CD14-positive monocyte (primary cell): ENCODE measurements around the gene SPATA33. TPM values are rescaled to one million over a fixed set of nuclear protein-coding genes. Genes with fewer than 3 reads are reported as not detected.

Experiments
- DNase-seq, 3 donors: peaks; one replicate each; pipeline ENCODE4 v3.0.0-alpha.2; 2011 to 2022
- H2AFZ ChIP-seq: 2 replicates; pipeline ENCODE4 v1.6.0; 2012; ENCODE audit warnings: mild to moderate bottlenecking, low read depth, low read length, inconsistent platforms; ENCODE audit not compliant: insufficient read depth, poor library complexity, severe bottlenecking
- H3K27ac ChIP-seq, 2 donors: 1 replicate in 1 of 2; 2 replicates in 1 of 2; pipeline ENCODE4 v1.5.1; 2012 to 2013; ENCODE audit warnings: low read length in 2 of 2, control low read depth in 1 of 2, inconsistent platforms in 1 of 2, low read depth in 1 of 2, mild to moderate bottlenecking in 1 of 2
- H3K27me3 ChIP-seq, 2 donors: one replicate each; pipeline versions ENCODE4 v1.6.0 to v1.6.1; 2011 to 2013; ENCODE audit warnings: low read length in 2 of 2; ENCODE audit not compliant: control insufficient read depth in 2 of 2, insufficient read depth in 2 of 2
- H3K36me3 ChIP-seq, 2 donors: replicated peaks in 1 of 2; 1 replicate in 1 of 2; 2 replicates in 1 of 2; pipeline versions ENCODE4 v1.5.1 to v1.6.1; 2012 to 2013; ENCODE audit warnings: low read length in 2 of 2, control low read depth in 1 of 2, inconsistent platforms in 1 of 2, mild to moderate bottlenecking in 1 of 2; ENCODE audit not compliant: insufficient read depth in 2 of 2, control insufficient read depth in 1 of 2
- H3K4me1 ChIP-seq, 2 donors: 1 replicate in 1 of 2; 2 replicates in 1 of 2; pipeline versions ENCODE4 v1.5.1 to v1.6.1; 2012 to 2013; ENCODE audit warnings: low read length in 2 of 2, control low read depth in 1 of 2, inconsistent platforms in 1 of 2, mild to moderate bottlenecking in 1 of 2, moderate library complexity in 1 of 2; ENCODE audit not compliant: insufficient read depth in 2 of 2, control insufficient read depth in 1 of 2
- H3K4me2 ChIP-seq: replicated peaks from 2 replicates; pipeline ENCODE3; 2012; ENCODE audit warnings: low read length, moderate library complexity, mild to moderate bottlenecking; ENCODE audit not compliant: poor library complexity, severe bottlenecking; ENCODE audit errors: extremely low read depth
- H3K4me3 ChIP-seq, 3 experiments: fragments of 200-600 bp in 1 of 3; sonication (generic) in 1 of 3; replicated peaks in 1 of 3; 1 replicate in 2 of 3; 2 replicates in 1 of 3; pipeline ENCODE4 v1.5.1; 2011 to 2013; ENCODE audit warnings: low read length in 3 of 3, mild to moderate bottlenecking in 3 of 3, control low read depth in 2 of 3, low read depth in 2 of 3, inconsistent platforms in 1 of 3, moderate library complexity in 1 of 3
- H3K79me2 ChIP-seq: 2 replicates; pipeline ENCODE4 v1.6.0; 2012; ENCODE audit warnings: mild to moderate bottlenecking, control low read depth, inconsistent platforms, low read length, moderate library complexity; ENCODE audit not compliant: insufficient read depth
- H3K9ac ChIP-seq: 2 replicates; pipeline ENCODE4 v1.6.0; 2017; ENCODE audit warnings: low read length, mild to moderate bottlenecking; ENCODE audit not compliant: insufficient read depth, poor library complexity, severe bottlenecking
- H3K9me3 ChIP-seq, 2 donors: replicated peaks in 1 of 2; 1 replicate in 1 of 2; 2 replicates in 1 of 2; pipeline versions ENCODE4 v1.5.1 to v1.6.1; 2012 to 2013; ENCODE audit warnings: low read length in 2 of 2, control low read depth in 1 of 2; ENCODE audit not compliant: control insufficient read depth in 1 of 2, insufficient read depth in 1 of 2
- H4K20me1 ChIP-seq: 2 replicates; pipeline ENCODE4 v1.6.0; 2012; ENCODE audit warnings: mild to moderate bottlenecking, low read length, control low read depth, moderate library complexity; ENCODE audit not compliant: insufficient read depth
- H3K27ac Mint-ChIP-seq, 7 donors: one replicate each; pipeline ENCODE4 v1.8.0; 2020; ENCODE audit warnings: mild to moderate bottlenecking in 7 of 7, mixed read lengths in 7 of 7, moderate library complexity in 6 of 7, inconsistent platforms in 2 of 7
- H3K27me3 Mint-ChIP-seq, 3 donors: one replicate each; pipeline ENCODE4 v1.8.0; 2021 to 2022; ENCODE audit warnings: low read depth in 3 of 3, mild to moderate bottlenecking in 3 of 3, mixed read lengths in 3 of 3, moderate library complexity in 3 of 3, inconsistent platforms in 1 of 3
- H3K36me3 Mint-ChIP-seq, 2 donors: one replicate each; pipeline ENCODE4 v1.8.0; 2020; ENCODE audit warnings: mixed read lengths in 2 of 2, inconsistent platforms in 1 of 2, mild to moderate bottlenecking in 1 of 2
- H3K4me1 Mint-ChIP-seq: one replicate; pipeline ENCODE4 v1.8.0; 2020; ENCODE audit warnings: mild to moderate bottlenecking, mixed read lengths
- H3K4me3 Mint-ChIP-seq, 2 donors: one replicate each; pipeline ENCODE4 v1.8.0; 2020; ENCODE audit warnings: mild to moderate bottlenecking in 2 of 2, mixed read lengths in 2 of 2, moderate library complexity in 1 of 2
- H3K9me3 Mint-ChIP-seq, 7 donors: one replicate each; pipeline ENCODE4 v1.8.0; 2020 to 2022; ENCODE audit warnings: mixed read lengths in 7 of 7, mild to moderate bottlenecking in 6 of 7, moderate library complexity in 6 of 7, inconsistent platforms in 2 of 7
- CTCF ChIP-seq: fragments of 200-600 bp; IDR thresholded peaks from one replicate; pipeline ENCODE4 v1.8.0; 2022; ENCODE audit warnings: antibody characterized with exemption, mild to moderate bottlenecking
- WGBS: methylation state at CpG from one replicate; pipeline ENCODE4 v1.1.5; 2013; ENCODE audit warnings: missing lambda C conversion rate; ENCODE audit not compliant: insufficient coverage; 5-methylcytosine and 5-hydroxymethylcytosine counted together
- intact Hi-C, 2 donors: fragments of 100-400 bp; cut with micrococcal nuclease; formaldehyde crosslinking; loops; one replicate each; pipeline versions ENCODE4 v1.15.0 to v1.15.1; 2023
- polyA plus RNA-seq, 3 donors: library from polyadenylated mRNA; depleted of rRNA in 1 of 3; unstranded in 2 of 3; stranded (reverse) in 1 of 3; fragments of 300-500 nt in 2 of 3; fragments of >200 nt in 1 of 3; fragmentation: Illumina TruSeq in 2 of 3; gene quantifications; 1 replicate in 2 of 3; 2 replicates in 1 of 3; pipeline ENCODE4 v1.2.3, GENCODE V29; 2012 to 2021

The SPATA33 gene
- polyA plus RNA-seq, 3 donors, result 1.4 to 3.5 (median 1.8) TPM

DNA sequence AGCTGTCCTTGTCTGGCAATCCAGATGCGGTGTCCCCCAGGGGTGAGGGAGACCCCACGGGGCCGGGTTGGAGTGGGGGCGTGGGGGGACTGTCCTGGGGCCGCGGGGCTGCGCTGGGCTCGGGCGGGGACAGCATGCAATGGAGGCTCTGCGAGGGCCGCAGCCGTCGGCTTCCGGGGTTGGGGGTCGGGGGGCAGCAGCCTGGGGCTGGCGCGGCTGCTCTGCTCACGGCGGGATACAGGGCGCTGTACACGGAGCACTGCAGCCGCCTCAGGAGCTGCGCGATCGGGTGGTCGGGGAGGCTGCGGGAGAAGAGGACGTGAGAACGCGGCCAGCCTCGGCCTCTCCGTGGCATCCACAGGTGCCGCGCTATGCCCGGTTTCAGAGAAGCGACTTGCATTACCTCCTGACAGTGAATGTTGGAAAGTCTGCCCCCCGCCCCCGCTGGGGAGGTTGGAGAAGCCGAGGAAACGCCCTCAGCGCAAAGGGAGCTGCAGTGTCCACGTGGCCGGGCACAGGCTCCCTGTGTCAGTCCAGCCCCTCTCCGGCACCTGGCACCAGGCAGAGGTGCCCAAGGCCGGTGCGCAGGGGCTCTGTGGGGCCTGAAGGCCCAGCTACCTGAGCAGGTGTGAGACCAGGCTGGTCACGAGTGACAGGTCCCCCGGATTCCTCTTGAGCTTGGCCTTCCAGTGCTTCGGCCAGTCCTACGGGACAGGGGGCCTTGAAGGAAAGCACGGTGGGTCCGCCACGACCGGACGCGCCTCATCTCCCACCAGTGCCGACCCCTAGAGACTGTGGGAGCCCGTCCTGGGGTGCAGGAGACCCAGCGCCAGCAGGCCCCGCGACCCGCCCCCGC, 53.3 kb downstream of the SPATA33 start:
- Histone ChIP-seq H3K4me1 (peaks cover 16 to 17% of the 10 kb centered on the region in 2 donors), H3K36me3 (peaks cover 9 to 18% of the 10 kb centered on the region in 2 donors), H3K4me2 (peak overlapping the region; percentile 74), H4K20me1 (no peaks in the 10 kb centered on the region), H3K9me3 (no peaks in the 10 kb centered on the region), H3K27ac (no peak overlapping the region), H3K9ac (no peak overlapping the region), H2AFZ (no peak overlapping the region), H3K79me2 (no peaks in the 10 kb centered on the region), H3K4me3 (no peak overlapping the region), H3K27me3 (peaks cover 0 to 12% of the 10 kb centered on the region in 2 donors)
- Mint-ChIP-seq H3K36me3 (peaks cover 7 to 23% of the 10 kb centered on the region in 2 donors), H3K27ac (no peak overlapping the region), H3K4me3 (no peak overlapping the region), H3K27me3 (peaks cover 10 to 20% (median 16%) of the 10 kb centered on the region in 3 donors), H3K4me1 (peaks cover 11% of the 10 kb centered on the region), H3K9me3 (peaks cover 0 to 2% (median 0%) of the 10 kb centered on the region in 7 donors)
- WGBS, result 95% methylated on average over 46 of the region's 63 CpGs
- intact Hi-C loops, result no loop called here
- TF ChIP-seq CTCF, result no peak
- no peak for DNase-seq

DNA sequence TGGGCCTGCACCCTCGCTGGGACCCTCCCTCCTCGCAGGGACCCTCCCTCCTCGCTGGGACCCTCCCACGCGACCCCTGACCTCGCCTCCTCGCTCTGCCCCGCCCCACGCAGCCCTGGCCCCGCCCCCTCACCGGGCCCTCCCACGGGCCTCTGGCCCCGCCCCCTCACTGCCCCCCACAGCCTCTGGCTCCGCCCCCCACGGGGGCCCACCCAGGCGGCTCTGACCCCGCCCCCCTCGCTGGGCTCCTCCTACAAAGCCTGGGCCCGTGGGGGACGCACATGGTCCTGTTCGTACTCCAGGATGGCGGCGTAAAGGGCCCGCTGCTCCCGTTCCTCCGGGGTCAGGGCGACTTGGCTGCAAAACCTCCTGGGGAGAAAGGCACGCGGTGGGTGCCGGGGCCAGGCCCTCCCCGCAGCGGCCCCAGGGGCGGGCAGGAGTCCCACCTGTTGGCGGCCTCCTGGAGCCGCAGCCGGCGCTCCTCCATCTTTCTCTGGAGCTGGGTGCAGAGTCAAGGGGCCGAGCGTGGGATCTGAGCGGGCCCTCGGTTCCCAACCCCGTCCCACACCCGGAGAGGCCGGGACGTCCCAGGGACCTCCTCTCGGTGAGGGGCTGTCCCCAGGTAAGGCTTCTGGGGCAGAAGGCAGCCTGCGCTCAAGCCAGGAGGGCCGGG, 54.1 kb downstream of the SPATA33 start:
- intact Hi-C loops, result no loop called here
- H3K4me2 ChIP-seq, result peak overlapping the region; percentile 74
- H3K4me1 ChIP-seq, result peaks cover 12 to 14% of the 10 kb centered on the region in 2 donors
- no peaks in the 10 kb centered on the region for H3K9me3 ChIP-seq
- Mint-ChIP-seq H3K4me1 (peaks cover 7% of the 10 kb centered on the region), H3K4me3 (peak overlapping the region; percentile 31 to 64), H3K27ac (no peak overlapping the region), H3K27me3 (peaks cover 10 to 20% (median 16%) of the 10 kb centered on the region in 3 donors), H3K36me3 (peaks cover 9 to 29% of the 10 kb centered on the region in 2 donors), H3K9me3 (peaks cover 0 to 2% (median 0%) of the 10 kb centered on the region in 7 donors)
- H3K36me3 ChIP-seq, result peaks cover 9 to 18% of the 10 kb centered on the region in 2 donors
- H3K9ac ChIP-seq, result peak overlapping the region; percentile 15
- no peaks in the 10 kb centered on the region for H4K20me1 ChIP-seq
- H3K27me3 ChIP-seq, result peaks cover 0 to 12% of the 10 kb centered on the region in 2 donors
- H3K4me3 ChIP-seq, result peak overlapping the region; percentile 1 to 63 (median 16)
- no peak for TF ChIP-seq CTCF
- DNase-seq, result no peak
- H3K27ac ChIP-seq, result no peak overlapping the region
- no peaks in the 10 kb centered on the region for H3K79me2 ChIP-seq
- peak overlapping the region; percentile 68 for H2AFZ ChIP-seq
- 3% methylated on average over 38 of the region's 48 CpGs for WGBS
